ENCODE measurements around the gene NFIC. TPM values are rescaled to one million over a fixed set of nuclear protein-coding genes. Genes with fewer than 3 reads are reported as not detected.
"Not testable (repeated sequence)": the region's sequence is repeated elsewhere in the genome, so short reads cannot be mapped to it uniquely, and the experiment has no call there.

The NFIC gene
- 26.5 and 56.9 TPM in 2 replicates for total RNA-seq (2014; rRNA removed; shearing (Covaris generic))

GRCh38 chr19:3365836-3366752 is at the start of gene NFIC:
Gene NFIC (plus strand): TSS chr19:3366583. CDS start chr19:3366637, 54 bp downstream.
- DNase-seq (ENCODE audit: low read depth), result peak; percentile 86

- DNase-seq (ENCODE audit: low read depth), result no peak
Observed at GRCh38 chr19:3316659-3317207, 49.6 kb upstream of the NFIC start.

- DNase-seq (ENCODE audit: low read depth), result peak; percentile 90
Observed at GRCh38 chr19:3319643-3320353, 46.6 kb upstream of the NFIC start.

- peak; percentile 57 for DNase-seq (ENCODE audit: low read depth)
Observed at GRCh38 chr19:3320354-3320670, 46.1 kb upstream of the NFIC start.

GRCh38 chr19:3320853-3321252 is 45.5 kb upstream of the NFIC start:
- DNase-seq (ENCODE audit: low read depth), result no peak

- DNase-seq (ENCODE audit: low read depth), result no peak
Observed at GRCh38 chr19:3321696-3322095, 44.7 kb upstream of the NFIC start.

- DNase-seq (ENCODE audit: low read depth), result no peak
Observed at GRCh38 chr19:3322199-3322978, 44.0 kb upstream of the NFIC start.

- DNase-seq (ENCODE audit: low read depth), result no peak
Observed at GRCh38 chr19:3323026-3323425, 43.4 kb upstream of the NFIC start.

- DNase-seq (ENCODE audit: low read depth), result no peak
Observed at GRCh38 chr19:3323658-3324057, 42.7 kb upstream of the NFIC start.

- DNase-seq (ENCODE audit: low read depth), result no peak
Observed at GRCh38 chr19:3324405-3324856, 42.0 kb upstream of the NFIC start.

GRCh38 chr19:3325451-3325850 is 40.9 kb upstream of the NFIC start:
- no peak for DNase-seq (ENCODE audit: low read depth)

- DNase-seq (ENCODE audit: low read depth), result no peak
Observed at GRCh38 chr19:3328743-3329142, 37.6 kb upstream of the NFIC start.

- no peak for DNase-seq (ENCODE audit: low read depth)
Observed at GRCh38 chr19:3330047-3330446, 36.3 kb upstream of the NFIC start.

GRCh38 chr19:3332232-3332631 is 34.2 kb upstream of the NFIC start:
- DNase-seq (ENCODE audit: low read depth), result not testable (repeated sequence)

GRCh38 chr19:3333020-3333583 is 33.3 kb upstream of the NFIC start:
- DNase-seq (ENCODE audit: low read depth), result no peak

- no peak for DNase-seq (ENCODE audit: low read depth)
Observed at GRCh38 chr19:3333662-3334061, 32.7 kb upstream of the NFIC start.

- DNase-seq (ENCODE audit: low read depth), result not testable (repeated sequence)
Observed at GRCh38 chr19:3334749-3335430, 31.5 kb upstream of the NFIC start.

GRCh38 chr19:3335431-3336350 is 30.7 kb upstream of the NFIC start:
- peak; percentile 75 for DNase-seq (ENCODE audit: low read depth)

- no peak for DNase-seq (ENCODE audit: low read depth)
Observed at GRCh38 chr19:3336351-3336679, 30.1 kb upstream of the NFIC start.
